GM23338 (cell line): ENCODE data around the gene RPS6KA5.

Experiments used
- EZH2 ChIP-seq: fragments of 200-600 bp; sonication (generic); IDR thresholded peaks from one replicate; pipeline ENCODE4 v1.8.0; 2017; ENCODE audit warnings: antibody characterized with exemption, mild to moderate bottlenecking, low read depth; ENCODE audit not compliant: unreplicated experiment
- JUNB ChIP-seq: IDR thresholded peaks from one replicate; pipeline ENCODE4 v1.6.1; 2016; ENCODE audit warnings: antibody characterized with exemption; ENCODE audit not compliant: unreplicated experiment
- POLR2AphosphoS5 ChIP-seq: IDR thresholded peaks from 2 replicates; pipeline ENCODE4 v1.6.1; 2016; ENCODE audit warnings: antibody characterized with exemption, low read depth
- TF ChIP-seq, protein P1 (sequence below): IDR thresholded peaks from one replicate; pipeline ENCODE4 v1.6.1; 2018; ENCODE audit warnings: antibody characterized with exemption; ENCODE audit not compliant: unreplicated experiment
- TF ChIP-seq, protein P2 (sequence below), 2 experiments: fragments of 200-600 bp in 1 of 2; sonication (generic) in 1 of 2; conservative IDR thresholded peaks; 2 replicates each; pipeline versions ENCODE4 v1.5.1 to v1.6.1; 2016 to 2017; ENCODE audit warnings: antibody characterized with exemption in 2 of 2, low read depth in 2 of 2, mild to moderate bottlenecking in 2 of 2, moderate library complexity in 1 of 2

DNA sequence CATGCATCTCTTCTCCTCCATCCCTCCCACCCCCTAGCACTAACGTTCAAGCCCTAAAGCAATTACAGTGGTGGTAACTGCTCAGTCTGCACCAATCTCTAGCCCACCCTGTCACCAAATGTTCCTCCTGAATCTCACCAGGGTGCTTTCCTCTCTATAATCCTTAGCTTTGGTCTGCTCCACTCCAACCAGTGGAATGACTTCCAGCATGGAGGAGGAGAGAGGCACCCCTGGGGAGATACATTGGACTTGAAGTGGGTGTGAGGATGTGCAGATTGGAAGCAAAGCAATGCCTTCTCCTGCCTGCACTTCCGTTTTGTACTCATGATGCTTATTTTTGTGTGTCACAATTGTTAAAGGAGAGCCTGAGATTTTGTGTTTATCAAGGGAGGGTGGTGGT is 24.1 kb upstream of the RPS6KA5 start:
- TF ChIP-seq, protein P1, sequence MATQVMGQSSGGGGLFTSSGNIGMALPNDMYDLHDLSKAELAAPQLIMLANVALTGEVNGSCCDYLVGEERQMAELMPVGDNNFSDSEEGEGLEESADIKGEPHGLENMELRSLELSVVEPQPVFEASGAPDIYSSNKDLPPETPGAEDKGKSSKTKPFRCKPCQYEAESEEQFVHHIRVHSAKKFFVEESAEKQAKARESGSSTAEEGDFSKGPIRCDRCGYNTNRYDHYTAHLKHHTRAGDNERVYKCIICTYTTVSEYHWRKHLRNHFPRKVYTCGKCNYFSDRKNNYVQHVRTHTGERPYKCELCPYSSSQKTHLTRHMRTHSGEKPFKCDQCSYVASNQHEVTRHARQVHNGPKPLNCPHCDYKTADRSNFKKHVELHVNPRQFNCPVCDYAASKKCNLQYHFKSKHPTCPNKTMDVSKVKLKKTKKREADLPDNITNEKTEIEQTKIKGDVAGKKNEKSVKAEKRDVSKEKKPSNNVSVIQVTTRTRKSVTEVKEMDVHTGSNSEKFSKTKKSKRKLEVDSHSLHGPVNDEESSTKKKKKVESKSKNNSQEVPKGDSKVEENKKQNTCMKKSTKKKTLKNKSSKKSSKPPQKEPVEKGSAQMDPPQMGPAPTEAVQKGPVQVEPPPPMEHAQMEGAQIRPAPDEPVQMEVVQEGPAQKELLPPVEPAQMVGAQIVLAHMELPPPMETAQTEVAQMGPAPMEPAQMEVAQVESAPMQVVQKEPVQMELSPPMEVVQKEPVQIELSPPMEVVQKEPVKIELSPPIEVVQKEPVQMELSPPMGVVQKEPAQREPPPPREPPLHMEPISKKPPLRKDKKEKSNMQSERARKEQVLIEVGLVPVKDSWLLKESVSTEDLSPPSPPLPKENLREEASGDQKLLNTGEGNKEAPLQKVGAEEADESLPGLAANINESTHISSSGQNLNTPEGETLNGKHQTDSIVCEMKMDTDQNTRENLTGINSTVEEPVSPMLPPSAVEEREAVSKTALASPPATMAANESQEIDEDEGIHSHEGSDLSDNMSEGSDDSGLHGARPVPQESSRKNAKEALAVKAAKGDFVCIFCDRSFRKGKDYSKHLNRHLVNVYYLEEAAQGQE: no peak
- TF ChIP-seq, protein P2, sequence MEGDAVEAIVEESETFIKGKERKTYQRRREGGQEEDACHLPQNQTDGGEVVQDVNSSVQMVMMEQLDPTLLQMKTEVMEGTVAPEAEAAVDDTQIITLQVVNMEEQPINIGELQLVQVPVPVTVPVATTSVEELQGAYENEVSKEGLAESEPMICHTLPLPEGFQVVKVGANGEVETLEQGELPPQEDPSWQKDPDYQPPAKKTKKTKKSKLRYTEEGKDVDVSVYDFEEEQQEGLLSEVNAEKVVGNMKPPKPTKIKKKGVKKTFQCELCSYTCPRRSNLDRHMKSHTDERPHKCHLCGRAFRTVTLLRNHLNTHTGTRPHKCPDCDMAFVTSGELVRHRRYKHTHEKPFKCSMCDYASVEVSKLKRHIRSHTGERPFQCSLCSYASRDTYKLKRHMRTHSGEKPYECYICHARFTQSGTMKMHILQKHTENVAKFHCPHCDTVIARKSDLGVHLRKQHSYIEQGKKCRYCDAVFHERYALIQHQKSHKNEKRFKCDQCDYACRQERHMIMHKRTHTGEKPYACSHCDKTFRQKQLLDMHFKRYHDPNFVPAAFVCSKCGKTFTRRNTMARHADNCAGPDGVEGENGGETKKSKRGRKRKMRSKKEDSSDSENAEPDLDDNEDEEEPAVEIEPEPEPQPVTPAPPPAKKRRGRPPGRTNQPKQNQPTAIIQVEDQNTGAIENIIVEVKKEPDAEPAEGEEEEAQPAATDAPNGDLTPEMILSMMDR (conservative IDR thresholded peaks at IDR 0.05; ENCODE audit: low read depth in 2 of 2): no peak
- TF ChIP-seq EZH2 (no peak), JUNB (no peak), POLR2AphosphoS5 (no peak)
